ENCODE data around the gene SLC25A3. TPM values are rescaled to one million over a fixed set of nuclear protein-coding genes. Genes with fewer than 3 reads are reported as not detected.

Gene SLC25A3
- total and polyA plus RNA-seq, 9 of the 15 experiments (the other 6 are each of a cell fraction or from before 2014, with no cell fraction given): 264 to 766 (median 495) TPM

GRCh38 chr12:98644712-98645571 lies 51.5 kb downstream of the SLC25A3 start, which contains the start of the genes APAF1 and IKBIP (continued):
- TF ChIP-seq, protein P1, sequence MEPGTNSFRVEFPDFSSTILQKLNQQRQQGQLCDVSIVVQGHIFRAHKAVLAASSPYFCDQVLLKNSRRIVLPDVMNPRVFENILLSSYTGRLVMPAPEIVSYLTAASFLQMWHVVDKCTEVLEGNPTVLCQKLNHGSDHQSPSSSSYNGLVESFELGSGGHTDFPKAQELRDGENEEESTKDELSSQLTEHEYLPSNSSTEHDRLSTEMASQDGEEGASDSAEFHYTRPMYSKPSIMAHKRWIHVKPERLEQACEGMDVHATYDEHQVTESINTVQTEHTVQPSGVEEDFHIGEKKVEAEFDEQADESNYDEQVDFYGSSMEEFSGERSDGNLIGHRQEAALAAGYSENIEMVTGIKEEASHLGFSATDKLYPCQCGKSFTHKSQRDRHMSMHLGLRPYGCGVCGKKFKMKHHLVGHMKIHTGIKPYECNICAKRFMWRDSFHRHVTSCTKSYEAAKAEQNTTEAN (CRISPR knock-in tag; IDR thresholded peaks at IDR 0.05): no peak
- TF ChIP-seq ZNF583 (CRISPR knock-in tag; IDR thresholded peaks at IDR 0.05) (no peak), LARP7 (IDR thresholded peaks at IDR 0.05) (no peak), CREBBP (IDR thresholded peaks at IDR 0.05; ENCODE audit: low read depth, low read length) (no peak), TEAD4 (IDR thresholded peaks at IDR 0.05; ENCODE audit: low read length) (peak; percentile 9; the same call in 1 of the 2 replicates), TEAD4 (CRISPR knock-in tag; IDR thresholded peaks at IDR 0.05; ENCODE audit: borderline replicate concordance) (no peak), THAP12 (CRISPR knock-in tag; IDR thresholded peaks at IDR 0.05) (peak; percentile 24; the same call in 1 of the 2 replicates), CREB5 (CRISPR knock-in tag; IDR thresholded peaks at IDR 0.05) (no peak), ZBTB34 (CRISPR knock-in tag; IDR thresholded peaks at IDR 0.05) (no peak), HMG20A (CRISPR knock-in tag; conservative IDR thresholded peaks at IDR 0.05) (no peak), PTRF (tag; IDR thresholded peaks at IDR 0.05) (no peak), ZNF232 (CRISPR knock-in tag; IDR thresholded peaks at IDR 0.05) (no peak), ZC3H4 (CRISPR knock-in tag; IDR thresholded peaks at IDR 0.05; ENCODE audit: borderline replicate concordance) (no peak), CHD4 (IDR thresholded peaks at IDR 0.05; ENCODE audit: insufficient read depth, insufficient replicate concordance, low read depth, low read length, poor library complexity, severe bottlenecking) (no peak)
- TF ChIP-seq, protein P2, sequence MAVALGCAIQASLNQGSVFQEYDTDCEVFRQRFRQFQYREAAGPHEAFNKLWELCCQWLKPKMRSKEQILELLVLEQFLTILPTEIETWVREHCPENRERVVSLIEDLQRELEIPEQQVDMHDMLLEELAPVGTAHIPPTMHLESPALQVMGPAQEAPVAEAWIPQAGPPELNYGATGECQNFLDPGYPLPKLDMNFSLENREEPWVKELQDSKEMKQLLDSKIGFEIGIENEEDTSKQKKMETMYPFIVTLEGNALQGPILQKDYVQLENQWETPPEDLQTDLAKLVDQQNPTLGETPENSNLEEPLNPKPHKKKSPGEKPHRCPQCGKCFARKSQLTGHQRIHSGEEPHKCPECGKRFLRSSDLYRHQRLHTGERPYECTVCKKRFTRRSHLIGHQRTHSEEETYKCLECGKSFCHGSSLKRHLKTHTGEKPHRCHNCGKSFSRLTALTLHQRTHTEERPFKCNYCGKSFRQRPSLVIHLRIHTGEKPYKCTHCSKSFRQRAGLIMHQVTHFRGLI (CRISPR knock-in tag; IDR thresholded peaks at IDR 0.05): no peak
- TF ChIP-seq, protein P3, sequence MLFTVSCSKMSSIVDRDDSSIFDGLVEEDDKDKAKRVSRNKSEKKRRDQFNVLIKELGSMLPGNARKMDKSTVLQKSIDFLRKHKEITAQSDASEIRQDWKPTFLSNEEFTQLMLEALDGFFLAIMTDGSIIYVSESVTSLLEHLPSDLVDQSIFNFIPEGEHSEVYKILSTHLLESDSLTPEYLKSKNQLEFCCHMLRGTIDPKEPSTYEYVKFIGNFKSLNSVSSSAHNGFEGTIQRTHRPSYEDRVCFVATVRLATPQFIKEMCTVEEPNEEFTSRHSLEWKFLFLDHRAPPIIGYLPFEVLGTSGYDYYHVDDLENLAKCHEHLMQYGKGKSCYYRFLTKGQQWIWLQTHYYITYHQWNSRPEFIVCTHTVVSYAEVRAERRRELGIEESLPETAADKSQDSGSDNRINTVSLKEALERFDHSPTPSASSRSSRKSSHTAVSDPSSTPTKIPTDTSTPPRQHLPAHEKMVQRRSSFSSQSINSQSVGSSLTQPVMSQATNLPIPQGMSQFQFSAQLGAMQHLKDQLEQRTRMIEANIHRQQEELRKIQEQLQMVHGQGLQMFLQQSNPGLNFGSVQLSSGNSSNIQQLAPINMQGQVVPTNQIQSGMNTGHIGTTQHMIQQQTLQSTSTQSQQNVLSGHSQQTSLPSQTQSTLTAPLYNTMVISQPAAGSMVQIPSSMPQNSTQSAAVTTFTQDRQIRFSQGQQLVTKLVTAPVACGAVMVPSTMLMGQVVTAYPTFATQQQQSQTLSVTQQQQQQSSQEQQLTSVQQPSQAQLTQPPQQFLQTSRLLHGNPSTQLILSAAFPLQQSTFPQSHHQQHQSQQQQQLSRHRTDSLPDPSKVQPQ (CRISPR knock-in tag; IDR thresholded peaks at IDR 0.05; ENCODE audit: borderline replicate concordance): no peak

All from K562 (cell line).